GM12878 (cell line): ENCODE measurements around the gene MTX1. TPM values are rescaled to one million over a fixed set of nuclear protein-coding genes. Genes with fewer than 3 reads are reported as not detected.

Experiments used
- ATAC-seq: fragments of 200-7000 bp; cut with Tn5 transposase; 3 replicates; pipeline ENCODE4 v1.9.1; 2020; ENCODE audit warnings: mild to moderate bottlenecking, moderate library complexity
- Bru-seq: library from RNA; stranded (reverse); fragments of 400-500 nt; gene quantifications from one replicate; lab custom pipeline; 2021; lab: Mats Ljungman, UMichigan
- BruChase-seq, 2 experiments: library from RNA; stranded (reverse); fragments of 400-500 nt; gene quantifications; one replicate each; lab custom pipeline; 2021; lab: Mats Ljungman, UMichigan
- BruUV-seq: library from RNA; stranded (reverse); fragments of 400-500 nt; replicated peaks from 2 replicates; lab custom pipeline; 2021; lab: Mats Ljungman, UMichigan
- CTCF ChIA-PET: fragments of 300-600 bp; sonication (Branson Sonifier 250); formaldehyde crosslinking; extraction: SDS; loops from one replicate; lab custom pipeline; 2021; ENCODE audit warnings: inconsistent platforms; lab: Yijun Ruan, JAX
- POLR2A ChIA-PET: fragments of 350-600 bp; formaldehyde crosslinking; extraction: SDS; loops from one replicate; lab custom pipeline; 2021; ENCODE audit warnings: inconsistent platforms; lab: Charles Lee
- RAD21 ChIA-PET: fragments of 300-600 bp; sonication (Branson Sonifier 250); formaldehyde crosslinking; loops from one replicate; lab custom pipeline; 2023; ENCODE audit warnings: antibody characterized with exemption; ENCODE audit not compliant: unreplicated experiment; lab: Charles Lee
- SMC1A ChIA-PET: fragments of 300-600 bp; sonication (Branson Sonifier 250); formaldehyde crosslinking; loops from one replicate; lab custom pipeline; 2023; ENCODE audit not compliant: unreplicated experiment, uncharacterized antibody; lab: Charles Lee
- DNase-seq: peaks from one replicate; pipeline ENCODE4 v3.0.0-alpha.2; 2011; ENCODE audit warnings: low read depth, low spot score
- FAIRE-seq: peaks from 3 replicates; lab custom pipeline; 2011; peaks lifted over from hg19 to GRCh38; lab: Jason Lieb, UNC
- H2AFZ ChIP-seq: 2 replicates; pipeline ENCODE4 v1.6.0; 2011; ENCODE audit warnings: low read depth, low read length, control low read depth; ENCODE audit not compliant: control insufficient read depth
- H3K27ac ChIP-seq: 2 replicates; pipeline ENCODE4 v1.5.1; 2011; ENCODE audit warnings: control low read depth; ENCODE audit not compliant: control insufficient read depth, insufficient read depth
- H3K27me3 ChIP-seq, 2 experiments: replicated peaks in 1 of 2; 2 replicates each; pipeline versions ENCODE4 v1.6.0 to v1.6.1; 2011; ENCODE audit warnings: low read length in 1 of 2; ENCODE audit not compliant: control insufficient read depth in 2 of 2, insufficient read depth in 2 of 2
- H3K36me3 ChIP-seq, 2 experiments: 2 replicates each; pipeline ENCODE4 v1.5.1; 2011; ENCODE audit warnings: low read length in 1 of 2; ENCODE audit not compliant: control insufficient read depth in 2 of 2, insufficient read depth in 2 of 2
- H3K4me1 ChIP-seq: 2 replicates; pipeline ENCODE4 v1.6.1; 2011; ENCODE audit warnings: mild to moderate bottlenecking, low read length, moderate library complexity, mixed read lengths; ENCODE audit not compliant: control insufficient read depth, insufficient read depth
- H3K4me2 ChIP-seq: 2 replicates; pipeline ENCODE4 v1.6.0; 2011; ENCODE audit warnings: control low read depth; ENCODE audit not compliant: control insufficient read depth, insufficient read depth
- H3K4me3 ChIP-seq: fragments of 200-600 bp; sonication (generic); 2 replicates; pipeline ENCODE4 v1.5.1; 2016
- H3K79me2 ChIP-seq: 2 replicates; pipeline ENCODE4 v1.6.0; 2011; ENCODE audit warnings: low read length; ENCODE audit not compliant: control insufficient read depth, insufficient read depth
- H3K9ac ChIP-seq: 2 replicates; pipeline ENCODE4 v1.8.0; 2011; ENCODE audit warnings: low read length, control low read depth, mixed read lengths; ENCODE audit not compliant: control insufficient read depth, insufficient read depth
- H3K9me3 ChIP-seq: replicated peaks from 3 replicates; pipeline ENCODE4 v1.5.1; 2011; ENCODE audit warnings: mild to moderate bottlenecking, low read length; ENCODE audit not compliant: control insufficient read depth, insufficient read depth
- H4K20me1 ChIP-seq: 2 replicates; pipeline ENCODE4 v1.6.0; 2011; ENCODE audit not compliant: control insufficient read depth, insufficient read depth
- BMI1 ChIP-seq: fragments of 450-650 bp; IDR thresholded peaks from 2 replicates; pipeline ENCODE4 v1.6.1; 2016; ENCODE audit warnings: mild to moderate bottlenecking, moderate library complexity, borderline replicate concordance
- CTCF ChIP-seq, 3 experiments: IDR thresholded peaks in 2 of 3; conservative IDR thresholded peaks in 1 of 3; 2 replicates each; pipeline ENCODE4 v1.5.1; 2011; ENCODE audit warnings: low read depth in 3 of 3, low read length in 3 of 3, mild to moderate bottlenecking in 3 of 3, control low read depth in 2 of 3, moderate library complexity in 2 of 3, inconsistent platforms in 1 of 3, mixed read lengths in 1 of 3; ENCODE audit not compliant: control insufficient read depth in 2 of 3, insufficient read depth in 1 of 3; ENCODE audit errors: extremely low read depth in 1 of 3
- HCFC1 ChIP-seq: fragments of 150-350 bp; IDR thresholded peaks from 2 replicates; pipeline ENCODE4 v1.6.1; 2014; ENCODE audit warnings: low read length
- LARP7 ChIP-seq: fragments of 450-650 bp; IDR thresholded peaks from 2 replicates; pipeline ENCODE4 v1.6.1; 2017; ENCODE audit warnings: mild to moderate bottlenecking
- NR2C2 ChIP-seq: IDR thresholded peaks from 2 replicates; pipeline ENCODE4 v1.6.1; 2011; ENCODE audit warnings: borderline replicate concordance, low read depth; ENCODE audit not compliant: control insufficient read depth, insufficient read length
- PKNOX1 ChIP-seq: fragments of 450-650 bp; IDR thresholded peaks from 2 replicates; pipeline ENCODE4 v1.6.1; 2016; ENCODE audit warnings: mild to moderate bottlenecking
- POLR2AphosphoS5 ChIP-seq: IDR thresholded peaks from 2 replicates; pipeline ENCODE4 v1.6.1; 2011; ENCODE audit warnings: mild to moderate bottlenecking, low read length, inconsistent platforms
- RAD51 ChIP-seq: fragments of 450-650 bp; IDR thresholded peaks from 2 replicates; pipeline ENCODE4 v1.6.1; 2016; ENCODE audit warnings: moderate library complexity, mild to moderate bottlenecking, inconsistent platforms
- RFX5 ChIP-seq: IDR thresholded peaks from 2 replicates; pipeline ENCODE4 v1.6.1; 2011; ENCODE audit warnings: low read depth, low read length, improper control_type of control experiment
- RUNX3 ChIP-seq: IDR thresholded peaks from 2 replicates; pipeline ENCODE4 v1.6.1; 2012; ENCODE audit warnings: low read length, inconsistent platforms
- SIN3A ChIP-seq: IDR thresholded peaks from 2 replicates; pipeline ENCODE4 v1.6.1; 2012; ENCODE audit warnings: low read depth, low read length, improper control_type of control experiment
- SIX5 ChIP-seq: IDR thresholded peaks from 2 replicates; pipeline ENCODE4 v1.6.1; 2011; ENCODE audit warnings: mild to moderate bottlenecking, low read depth, low read length, moderate library complexity; ENCODE audit not compliant: severe bottlenecking
- SPI1 ChIP-seq: IDR thresholded peaks from 2 replicates; pipeline ENCODE4 v1.6.1; 2011; ENCODE audit warnings: low read depth, mild to moderate bottlenecking, low read length, moderate library complexity, borderline replicate concordance; ENCODE audit not compliant: insufficient read depth
- TARDBP ChIP-seq: IDR thresholded peaks from 2 replicates; pipeline ENCODE4 v1.6.1; 2016; ENCODE audit warnings: borderline replicate concordance
- TBL1XR1 ChIP-seq: IDR thresholded peaks from 2 replicates; pipeline ENCODE4 v1.6.1; 2012; ENCODE audit warnings: low read depth, low read length, improper control_type of control experiment
- TCF12 ChIP-seq: IDR thresholded peaks from 2 replicates; pipeline ENCODE4 v1.6.1; 2011; ENCODE audit warnings: low read depth, mild to moderate bottlenecking, low read length
- WGBS: methylation state at CpG from one replicate; pipeline ENCODE4 v1.1.6; 2016; ENCODE audit warnings: low lambda C conversion rate; ENCODE audit not compliant: insufficient replicate concordance, insufficient coverage; ENCODE audit errors: missing lambda C conversion rate; 5-methylcytosine and 5-hydroxymethylcytosine counted together
- in situ Hi-C: fragments of 300-500 bp; cut with MboI; formaldehyde crosslinking; loops from 9 replicates; pipeline ENCODE4 v1.14.3; 2018; ENCODE audit warnings: mixed read lengths
- intact Hi-C: fragments of 100-400 bp; cut with micrococcal nuclease; formaldehyde crosslinking; loops from one replicate; pipeline ENCODE4 v1.14.2; 2022; ENCODE audit not compliant: unreplicated experiment
- long read RNA-seq, 2 experiments: library from polyadenylated mRNA; unstranded; transcript quantifications; one replicate each; pipeline ENCODE4 v2.0.0, GENCODE V29; 2019 to 2020
- polyA minus RNA-seq, 3 experiments: library from RNA; depleted of rRNA, polyadenylated mRNA; stranded (reverse); fragments of >200 nt; gene quantifications; 2 replicates each; pipeline ENCODE4 v1.2.3, GENCODE V29; 2011
- polyA plus RNA-seq, 11 experiments: library from polyadenylated mRNA; depleted of rRNA in 4 of 11; unstranded in 6 of 11; stranded (reverse) in 5 of 11; fragments of >200 nt; fragmentation: Nextera tagmentation in 4 of 11; fragmentation: Illumina TruSeq in 1 of 11; extraction: Ambion mirVana in 4 of 11; extraction: Trizol in 1 of 11; gene quantifications; 1 replicate in 1 of 11; 2 replicates in 10 of 11; pipeline versions ENCODE4 v1.2.1 to v1.2.3, GENCODE V29; 2011 to 2016; ENCODE audit warnings: inconsistent platforms in 2 of 11, missing spikeins in 2 of 11, low read depth in 1 of 11
- total RNA-seq, 4 experiments: library from RNA; depleted of rRNA in 3 of 4; stranded (reverse); fragments of >200 nt in 3 of 4; fragmentation: Illumina TruSeq in 1 of 4; extraction: Trizol in 1 of 4; gene quantifications; 2 replicates each; pipeline versions ENCODE4 v1.2.1 to v1.2.3, GENCODE V29; 2013 to 2021

The MTX1 gene
- 8.6 and 10.8 TPM in 2 replicates for total RNA-seq (2013; cell fraction: nucleolus; rRNA removed)
- total RNA-seq (2014; rRNA removed) = 82.7 and 92.0 TPM in 2 replicates
- total RNA-seq (2014; rRNA removed; fragmentation: Illumina TruSeq; extraction: Trizol) = 34.3 and 36.3 TPM in 2 replicates
- 42.9 and 47.4 TPM in 2 replicates for total RNA-seq (2021)
- 20.2 TPM for polyA plus RNA-seq (2011; ENCODE audit: low read depth)
- 23.1 and 50.9 TPM in 2 replicates for polyA plus RNA-seq (2011; rRNA removed)
- 89.6 and 98.0 TPM in 2 replicates for polyA plus RNA-seq (2011; cell fraction: cytosol; rRNA removed)
- polyA plus RNA-seq (2011; cell fraction: nucleus; rRNA removed) = 55.7 and 58.1 TPM in 2 replicates
- 35.8 and 42.8 TPM in 2 replicates for polyA plus RNA-seq (2012)
- 17.6 and 43.8 TPM in 2 replicates for polyA plus RNA-seq (2014; fragmentation: Illumina TruSeq; extraction: Trizol)
- 10 to 100 TPM; 15.8 to 25.5 TPM for polyA plus RNA-seq (2014; fragmentation: Nextera tagmentation; extraction: Ambion mirVana)
- polyA plus RNA-seq (2014; rRNA removed) = 66.8 and 78.1 TPM in 2 replicates
- 10 to 100 TPM; 72.7 to 74.5 TPM for polyA plus RNA-seq (2016; fragmentation: Nextera tagmentation; extraction: Ambion mirVana)
- 23.8 and 50.1 TPM in 2 replicates for polyA minus RNA-seq (2011; rRNA and poly(A)+ RNA removed)
- polyA minus RNA-seq (2011; cell fraction: cytosol; rRNA and poly(A)+ RNA removed) = 25.9 and 28.2 TPM in 2 replicates
- 17.5 and 21.9 TPM in 2 replicates for polyA minus RNA-seq (2011; cell fraction: nucleus; rRNA and poly(A)+ RNA removed)
- percentile 74 among the genes with signal in this experiment for Bru-seq, nascent RNA
- percentile 63 among the genes with signal in this experiment for BruChase-seq, experiment 1, labeled RNA remaining after a 6-hour chase
- BruChase-seq, experiment 2, labeled RNA remaining after a 2-hour chase = percentile 60 among the genes with signal in this experiment
- long read RNA-seq, experiment 1, transcript MTX1-202 (8 exons, 1,632 nt) = major isoform, 54 of 62 reads
- long read RNA-seq, experiment 1, partial matches to known transcripts = 3 of 62 reads
- long read RNA-seq, experiment 1, other reads (novel, unspliced or antisense) = 1 of 62 reads
- long read RNA-seq, experiment 2, transcript MTX1-202 (8 exons, 1,632 nt) = major isoform, 35 of 38 reads
- long read RNA-seq, experiment 2, partial matches to known transcripts = 2 of 38 reads
- long read RNA-seq, experiment 2, other reads (novel, unspliced or antisense) = 0 of 38 reads

- H3K79me2 ChIP-seq = peaks cover 10% of the 10 kb centered on the region
- no peaks in the 10 kb centered on the region for H3K9me3 ChIP-seq
- FAIRE-seq (peak; percentile 78), ATAC-seq (peak; percentile 93), DNase-seq (no peak)
- peak within 1 kb of the TSS; percentile 98 for H3K4me3 ChIP-seq
- POLR2A ChIA-PET = interaction anchor here (0.7 to 5.1 kb wide), 7 partner anchors 14 to 115 kb away, joined by 3 to 84 read pairs (median 4); partner anchors contain the start of gene KRTCAP2
- peak within 1 kb of the TSS; percentile 92 for H2AFZ ChIP-seq
- H3K36me3 ChIP-seq = no peaks in the 10 kb centered on the region; a peak in 2 of 4 replicates
- peaks cover 19% of the 10 kb centered on the region for H3K4me1 ChIP-seq
- in situ Hi-C loops (no loop called here), intact Hi-C loops (loop anchor here (5.0 kb wide), 2 partner anchors 34 to 384 kb away; a partner anchor contains a TSS)
- no peaks in the 10 kb centered on the region for H3K27me3 ChIP-seq
- BruUV-seq = no TSS peak
- peak within 1 kb of the TSS; percentile 81 for H3K27ac ChIP-seq
- SMC1A ChIA-PET = interaction anchor here (1.1 to 4.0 kb wide), 5 partner anchors 15 to 36 kb away, joined by 4 to 89 read pairs (median 7); no protein-coding TSS in a partner anchor
- under 1% methylated on average over 37 of the region's 64 CpGs for WGBS
- peak within 1 kb of the TSS; percentile 90 for H3K9ac ChIP-seq
- no peaks in the 10 kb centered on the region for H4K20me1 ChIP-seq
- CTCF ChIA-PET = interaction anchor here (1.1 to 5.7 kb wide), 10 partner anchors 15 to 53 kb away, joined by 3 to 154 read pairs (median 8); partner anchors contain the start of genes KRTCAP2 and SCAMP3
- RAD21 ChIA-PET = interaction anchor here (2.2 to 4.0 kb wide), 4 partner anchors 15 to 115 kb away, joined by 7 to 85 read pairs (median 20); no protein-coding TSS in a partner anchor
- peak within 1 kb of the TSS; percentile 99 for H3K4me2 ChIP-seq
- peak; percentile 56; the same call in 1 of the 2 replicates for TF ChIP-seq HCFC1
- TF ChIP-seq CTCF (IDR thresholded peaks at IDR 0.05 in 2 of 3, conservative IDR thresholded peaks at IDR 0.05 in 1 of 3; ENCODE audit: control insufficient read depth in 2 of 3, extremely low read depth in 1 of 3, insufficient read depth in 1 of 3, low read depth in 3 of 3, low read length in 3 of 3) = no peak
- TF ChIP-seq NR2C2 = no peak
- TF ChIP-seq TBL1XR1 = peak; percentile 3; the same call in 1 of the 2 replicates
- 0 out of 2 replicates have a peak, but pooled peaks have one; percentile 24 for TF ChIP-seq TCF12
- TF ChIP-seq TARDBP = 0 out of 2 replicates have a peak, but pooled peaks have one; percentile 26
- peak; percentile 71 for TF ChIP-seq SIN3A
- TF ChIP-seq POLR2AphosphoS5 = peak; percentile 60
- TF ChIP-seq SIX5 = peak; percentile 24
- TF ChIP-seq RFX5 = no peak
- no peak; the same call in none of the 2 replicates for TF ChIP-seq LARP7
- no peak for TF ChIP-seq SPI1
- TF ChIP-seq RAD51 = no peak
- peak; percentile 95 for TF ChIP-seq BMI1
- TF ChIP-seq RUNX3 = peak; percentile 86
- peak; percentile 70; the same call in 1 of the 2 replicates for TF ChIP-seq PKNOX1
Observed at GRCh38 chr1:155208541-155209311, at the start of gene MTX1. Gene MTX1, plus strand, starts transcription at chr1:155208695. Its CDS starts 110 bp downstream, at chr1:155208805.
